Fibroblast of skin of right biceps (primary cell): ENCODE results near the gene TGM2.

ENCODE experiments used
- DNase-seq: peaks from one replicate; pipeline ENCODE4 v3.0.0-alpha.2; 2013

Gene TGM2

GRCh38 chr20:38173237-38174156 lies 8.4 kb upstream of the TGM2 start:
- peak; percentile 84 for DNase-seq

- peak; percentile 61 for DNase-seq
Observed at GRCh38 chr20:38172408-38172807, 7.3 kb upstream of the TGM2 start.

- no peak for DNase-seq
Observed at GRCh38 chr20:38171675-38172043, 6.6 kb upstream of the TGM2 start.

- peak; percentile 22 for DNase-seq
Observed at GRCh38 chr20:38170826-38171674, 6.0 kb upstream of the TGM2 start.

- DNase-seq: no peak
Observed at GRCh38 chr20:38170219-38170825, 5.3 kb upstream of the TGM2 start.

GRCh38 chr20:38169636-38170193 lies 4.6 kb upstream of the TGM2 start:
- no peak for DNase-seq

- no peak for DNase-seq
Observed at GRCh38 chr20:38168791-38169589, 3.9 kb upstream of the TGM2 start.

- peak; percentile 90 for DNase-seq
Observed at GRCh38 chr20:38167851-38168760, 3.0 kb upstream of the TGM2 start.

GRCh38 chr20:38167328-38167850 lies 2.3 kb upstream of the TGM2 start:
- no peak for DNase-seq

- DNase-seq: no peak
Observed at GRCh38 chr20:38166703-38167233, 1.7 kb upstream of the TGM2 start.

GRCh38 chr20:38165966-38166702 lies 1.1 kb upstream of the TGM2 start:
- DNase-seq: peak; percentile 63

- no peak for DNase-seq
Observed at GRCh38 chr20:38164624-38165088, 414 bp downstream of the TGM2 start.

GRCh38 chr20:38164069-38164468 lies 1.0 kb downstream of the TGM2 start:
- DNase-seq: no peak

GRCh38 chr20:38162878-38163875 lies 1.9 kb downstream of the TGM2 start:
- no peak for DNase-seq

GRCh38 chr20:38162149-38162548 lies 2.9 kb downstream of the TGM2 start:
- DNase-seq: no peak

GRCh38 chr20:38161412-38161774 lies 3.7 kb downstream of the TGM2 start:
- DNase-seq: no peak

- DNase-seq: no peak
Observed at GRCh38 chr20:38159957-38160756, 4.9 kb downstream of the TGM2 start.

GRCh38 chr20:38159566-38159956 lies 5.5 kb downstream of the TGM2 start:
- no peak for DNase-seq
